Fibroblast of lung (primary cell): ENCODE measurements around the gene ARID1B. TPM values are rescaled to one million over a fixed set of nuclear protein-coding genes. Genes with fewer than 3 reads are reported as not detected.

Source experiments
- DNase-seq, 2 donors: peaks; one replicate each; pipeline versions ENCODE4 v3.0.0 to v3.0.0-alpha.2; 2010; ENCODE audit warnings: low read depth in 2 of 2
- H2AFZ ChIP-seq: 2 replicates; pipeline ENCODE4 v1.5.1; 2012; ENCODE audit warnings: low read length, control low read depth, inconsistent platforms
- H3K27ac ChIP-seq: 2 replicates; pipeline ENCODE4 v1.5.1; 2011; ENCODE audit warnings: low read length, control low read depth; ENCODE audit not compliant: insufficient read depth
- H3K27me3 ChIP-seq: 2 replicates; pipeline ENCODE4 v1.5.1; 2011; ENCODE audit warnings: mild to moderate bottlenecking, low read length; ENCODE audit not compliant: control insufficient read depth, insufficient read depth
- H3K36me3 ChIP-seq: 2 replicates; pipeline ENCODE4 v1.5.1; 2011; ENCODE audit warnings: low read length; ENCODE audit not compliant: control insufficient read depth, insufficient read depth
- H3K4me1 ChIP-seq: 2 replicates; pipeline ENCODE4 v1.5.1; 2011; ENCODE audit warnings: low read length; ENCODE audit not compliant: control insufficient read depth, insufficient read depth; ENCODE audit errors: extremely low read depth
- H3K4me2 ChIP-seq: 2 replicates; pipeline ENCODE4 v1.5.1; 2011; ENCODE audit warnings: low read length, control low read depth; ENCODE audit not compliant: insufficient read depth; ENCODE audit errors: extremely low read depth
- H3K4me3 ChIP-seq, 4 experiments: fragments of 200-600 bp in 1 of 4; sonication (generic) in 1 of 4; replicated peaks in 1 of 4; 2 replicates each; pipeline ENCODE4 v1.5.1; 2011 to 2016; ENCODE audit warnings: low read length in 4 of 4, low read depth in 3 of 4, mild to moderate bottlenecking in 3 of 4, control low read depth in 2 of 4, inconsistent platforms in 1 of 4, mixed read lengths in 1 of 4; ENCODE audit not compliant: insufficient read depth in 1 of 4; ENCODE audit errors: control extremely low read depth in 1 of 4
- H3K79me2 ChIP-seq: 2 replicates; pipeline ENCODE4 v1.5.1; 2012; ENCODE audit warnings: mild to moderate bottlenecking, low read length, inconsistent platforms; ENCODE audit not compliant: control insufficient read depth, insufficient read depth
- H3K9ac ChIP-seq: 2 replicates; pipeline ENCODE4 v1.5.1; 2011; ENCODE audit warnings: mild to moderate bottlenecking, low read length, control low read depth; ENCODE audit not compliant: insufficient read depth
- H3K9me3 ChIP-seq: 2 replicates; pipeline ENCODE4 v1.5.1; 2012; ENCODE audit warnings: low read depth, low read length; ENCODE audit not compliant: control insufficient read depth, insufficient read depth
- H4K20me1 ChIP-seq: 2 replicates; pipeline ENCODE4 v1.5.1; 2011; ENCODE audit warnings: low read length; ENCODE audit not compliant: control insufficient read depth, insufficient read depth; ENCODE audit errors: extremely low read depth
- CTCF ChIP-seq, 2 donors: IDR thresholded peaks in 1 of 2; conservative IDR thresholded peaks in 1 of 2; 1 replicate in 1 of 2; 2 replicates in 1 of 2; pipeline ENCODE4 v1.5.1; 2011 to 2012; ENCODE audit warnings: low read length in 2 of 2, control low read depth in 1 of 2, inconsistent platforms in 1 of 2, low read depth in 1 of 2, mild to moderate bottlenecking in 1 of 2
- EZH2 ChIP-seq: IDR thresholded peaks from 2 replicates; pipeline ENCODE4 v1.5.1; 2012; ENCODE audit warnings: low read length, control low read depth, mild to moderate bottlenecking; ENCODE audit errors: missing control alignments
- polyA plus RNA-seq, 2 donors: library from polyadenylated mRNA; depleted of rRNA in 1 of 2; stranded (reverse) in 1 of 2; unstranded in 1 of 2; fragments of >200 nt; gene quantifications; 2 replicates each; pipeline ENCODE4 v1.2.1, GENCODE V29; 2011 to 2012; ENCODE audit warnings: missing spikeins in 1 of 2
- total RNA-seq: library from RNA; depleted of rRNA; stranded (reverse); fragments of >200 nt; gene quantifications from 2 replicates; pipeline ENCODE4 v1.2.1, GENCODE V29; 2014

Gene ARID1B
- total and polyA plus RNA-seq, 2 donors (not counting 1 experiment from before 2014, with no cell fraction given) = 15.4 to 41.9 TPM

DNA sequence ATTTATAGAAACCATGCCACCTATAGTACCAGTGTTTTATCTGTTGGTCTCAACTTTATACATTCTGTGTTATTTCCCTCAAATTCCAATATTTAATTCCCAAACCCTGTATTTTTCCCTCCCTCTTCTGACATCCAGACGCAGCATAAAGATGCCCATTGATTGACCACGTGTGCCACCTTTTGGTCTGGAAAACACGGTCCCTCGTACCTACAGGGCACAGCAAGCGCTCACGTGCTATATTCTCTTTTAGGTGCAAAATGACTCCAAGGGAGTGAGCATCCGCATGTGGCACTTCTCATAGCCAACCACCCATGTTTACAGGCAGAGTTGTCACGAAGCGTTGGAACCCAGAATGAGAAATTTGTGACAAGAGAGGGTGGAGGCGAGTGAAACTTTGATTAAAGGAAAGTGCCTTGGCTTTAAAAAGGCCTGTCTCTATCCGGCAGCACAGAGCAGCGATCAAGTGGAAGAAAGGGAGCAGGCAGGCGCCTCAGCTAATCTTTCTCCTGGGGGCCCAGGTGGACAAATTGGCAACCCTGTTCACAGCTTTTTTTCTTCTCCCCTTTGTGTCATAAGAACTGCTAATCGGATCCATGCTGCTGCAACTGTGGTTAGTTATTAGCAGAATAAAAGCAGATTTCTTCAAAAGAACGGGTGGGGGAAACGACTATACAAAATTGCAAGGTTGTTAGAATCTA is 320.2 kb downstream of the ARID1B start:
- Histone ChIP-seq H3K4me1 (no peaks in the 10 kb centered on the region), H3K4me2 (no peak overlapping the region), H3K27me3 (no peaks in the 10 kb centered on the region), H3K9me3 (no peaks in the 10 kb centered on the region), H4K20me1 (no peaks in the 10 kb centered on the region), H3K79me2 (no peaks in the 10 kb centered on the region), H3K27ac (no peak overlapping the region), H2AFZ (no peak overlapping the region), H3K4me3 (no peak overlapping the region), H3K36me3 (no peaks in the 10 kb centered on the region), H3K9ac (no peak overlapping the region)
- TF ChIP-seq CTCF (conservative IDR thresholded peaks at IDR 0.05 in 1 of 2, IDR thresholded peaks at IDR 0.05 in 1 of 2; ENCODE audit: low read depth in 1 of 2, low read length in 2 of 2) (no peak), EZH2 (no peak)
- DNase-seq = no peak

DNA sequence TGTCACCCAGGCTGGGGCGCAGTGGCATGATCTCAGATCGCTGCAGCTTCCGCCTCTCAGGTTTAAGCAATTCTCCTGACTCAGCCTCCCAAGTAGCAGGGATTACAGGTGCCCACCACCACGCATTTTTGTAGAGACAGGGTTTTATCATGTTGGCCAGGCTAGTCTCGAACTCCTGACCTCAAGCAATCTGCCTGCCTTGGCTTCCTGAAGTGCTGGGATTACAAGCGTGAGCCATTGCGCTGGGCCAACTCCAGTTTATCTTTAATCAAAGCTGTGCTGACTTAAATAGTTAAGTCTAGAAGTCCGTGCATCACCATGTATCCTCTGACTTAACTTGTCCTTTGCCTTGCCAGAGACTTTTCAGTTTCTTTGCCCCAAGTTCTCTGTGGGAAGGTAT is 321.8 kb downstream of the ARID1B start:
- H2AFZ ChIP-seq = no peak overlapping the region
- H4K20me1 ChIP-seq = no peaks in the 10 kb centered on the region
- no peaks in the 10 kb centered on the region for H3K27me3 ChIP-seq
- no peaks in the 10 kb centered on the region for H3K4me1 ChIP-seq
- no peak for TF ChIP-seq CTCF (conservative IDR thresholded peaks at IDR 0.05 in 1 of 2, IDR thresholded peaks at IDR 0.05 in 1 of 2; ENCODE audit: low read depth in 1 of 2, low read length in 2 of 2)
- no peak for TF ChIP-seq EZH2
- H3K4me3 ChIP-seq = no peak overlapping the region
- no peak overlapping the region for H3K9ac ChIP-seq
- no peak for DNase-seq
- no peaks in the 10 kb centered on the region for H3K36me3 ChIP-seq
- no peak overlapping the region for H3K27ac ChIP-seq
- H3K9me3 ChIP-seq = no peaks in the 10 kb centered on the region
- H3K4me2 ChIP-seq = no peak overlapping the region
- no peaks in the 10 kb centered on the region for H3K79me2 ChIP-seq

- Histone ChIP-seq H3K4me3 (no peak overlapping the region), H3K79me2 (no peaks in the 10 kb centered on the region), H3K4me2 (no peak overlapping the region), H3K9ac (no peak overlapping the region), H3K4me1 (no peaks in the 10 kb centered on the region), H2AFZ (no peak overlapping the region), H3K36me3 (no peaks in the 10 kb centered on the region), H3K27me3 (no peaks in the 10 kb centered on the region), H3K9me3 (no peaks in the 10 kb centered on the region), H4K20me1 (no peaks in the 10 kb centered on the region), H3K27ac (no peak overlapping the region)
- TF ChIP-seq EZH2 = no peak
- TF ChIP-seq CTCF (conservative IDR thresholded peaks at IDR 0.05 in 1 of 2, IDR thresholded peaks at IDR 0.05 in 1 of 2; ENCODE audit: low read depth in 1 of 2, low read length in 2 of 2) = no peak
- peak in 1 of 2 donors; percentile 27 for DNase-seq
Measured at GRCh38 chr6:157099912-157100593, 322.9 kb downstream of the ARID1B start.
